ENCODE results near the gene SOCS2. TPM values are rescaled to one million over a fixed set of nuclear protein-coding genes. Genes with fewer than 3 reads are reported as not detected.

Gene SOCS2
- total RNA-seq, 2 experiments from 2014 or later = not detected

DNA sequence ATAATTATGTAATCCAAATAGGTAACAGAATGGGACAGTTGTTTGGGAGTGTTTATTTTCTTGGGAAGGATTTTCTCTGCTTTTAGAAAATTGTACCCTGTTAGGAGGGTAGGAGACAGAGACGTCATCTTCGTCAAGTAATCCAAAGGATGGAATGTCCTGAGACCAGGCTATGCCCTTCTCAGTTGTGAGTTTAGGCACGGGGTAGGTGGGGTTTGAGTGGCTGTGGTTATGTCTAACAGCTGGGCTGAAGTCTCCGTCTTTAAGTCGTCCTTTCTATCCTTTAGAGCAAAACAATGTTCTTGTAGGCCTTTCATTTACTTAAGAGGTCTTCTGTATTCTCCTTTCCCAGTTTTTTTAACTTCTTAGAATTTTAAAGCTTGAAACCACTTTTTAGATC is 5.7 kb downstream of the SOCS2 start:
- Histone ChIP-seq H4K20me1 (ENCODE audit: insufficient read depth, low read length) (no peaks in the 10 kb centered on the region), H3K36me3 (ENCODE audit: insufficient read depth, low read length) (no peaks in the 10 kb centered on the region), H2AFZ (ENCODE audit: low read length) (no peak overlapping the region), H3K4me3 (ENCODE audit: low read depth, low read length, poor library complexity, severe bottlenecking) (no peak overlapping the region), H3K9me2 (ENCODE audit: insufficient read depth, low read length) (no peaks in the 10 kb centered on the region), H3K27ac (ENCODE audit: low read depth, low read length, poor library complexity, severe bottlenecking) (no peak overlapping the region), H3K4me2 (ENCODE audit: low read length) (no peak overlapping the region), H3K9me3 (ENCODE audit: low read length) (no peaks in the 10 kb centered on the region), H3K4me1 (ENCODE audit: insufficient read depth, low read length, poor library complexity, severe bottlenecking) (no peaks in the 10 kb centered on the region), H3K79me2 (ENCODE audit: insufficient read depth, low read depth, low read length) (no peaks in the 10 kb centered on the region)
- DNase-seq (ENCODE audit: low spot score) = no peak
- intact Hi-C loops (cut with micrococcal nuclease; ENCODE audit: unreplicated experiment) = no loop called here
- no TSS peak for BruUV-seq (replicated peaks)
- CTCF ChIA-PET (ENCODE audit: unreplicated experiment) = no interaction called here
- TF ChIP-seq, protein P1, sequence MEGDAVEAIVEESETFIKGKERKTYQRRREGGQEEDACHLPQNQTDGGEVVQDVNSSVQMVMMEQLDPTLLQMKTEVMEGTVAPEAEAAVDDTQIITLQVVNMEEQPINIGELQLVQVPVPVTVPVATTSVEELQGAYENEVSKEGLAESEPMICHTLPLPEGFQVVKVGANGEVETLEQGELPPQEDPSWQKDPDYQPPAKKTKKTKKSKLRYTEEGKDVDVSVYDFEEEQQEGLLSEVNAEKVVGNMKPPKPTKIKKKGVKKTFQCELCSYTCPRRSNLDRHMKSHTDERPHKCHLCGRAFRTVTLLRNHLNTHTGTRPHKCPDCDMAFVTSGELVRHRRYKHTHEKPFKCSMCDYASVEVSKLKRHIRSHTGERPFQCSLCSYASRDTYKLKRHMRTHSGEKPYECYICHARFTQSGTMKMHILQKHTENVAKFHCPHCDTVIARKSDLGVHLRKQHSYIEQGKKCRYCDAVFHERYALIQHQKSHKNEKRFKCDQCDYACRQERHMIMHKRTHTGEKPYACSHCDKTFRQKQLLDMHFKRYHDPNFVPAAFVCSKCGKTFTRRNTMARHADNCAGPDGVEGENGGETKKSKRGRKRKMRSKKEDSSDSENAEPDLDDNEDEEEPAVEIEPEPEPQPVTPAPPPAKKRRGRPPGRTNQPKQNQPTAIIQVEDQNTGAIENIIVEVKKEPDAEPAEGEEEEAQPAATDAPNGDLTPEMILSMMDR (conservative IDR thresholded peaks at IDR 0.05; ENCODE audit: low read length) = no peak
- no peak for TF ChIP-seq EZH2phosphoT487 (IDR thresholded peaks at IDR 0.05; ENCODE audit: borderline replicate concordance, low read depth, low read length)
- POLR2A ChIA-PET = no interaction called here

- Histone ChIP-seq H3K27ac (ENCODE audit: low read depth, low read length, poor library complexity, severe bottlenecking) (no peak overlapping the region), H3K9me3 (ENCODE audit: low read length) (no peaks in the 10 kb centered on the region), H3K9me2 (ENCODE audit: insufficient read depth, low read length) (no peaks in the 10 kb centered on the region), H3K36me3 (ENCODE audit: insufficient read depth, low read length) (no peaks in the 10 kb centered on the region), H4K20me1 (ENCODE audit: insufficient read depth, low read length) (no peaks in the 10 kb centered on the region), H3K4me1 (ENCODE audit: insufficient read depth, low read length, poor library complexity, severe bottlenecking) (no peaks in the 10 kb centered on the region), H3K4me3 (ENCODE audit: low read depth, low read length, poor library complexity, severe bottlenecking) (no peak overlapping the region), H3K79me2 (ENCODE audit: insufficient read depth, low read depth, low read length) (no peaks in the 10 kb centered on the region), H3K4me2 (ENCODE audit: low read length) (no peak overlapping the region), H2AFZ (ENCODE audit: low read length) (no peak overlapping the region)
- BruUV-seq (replicated peaks) = no TSS peak
- POLR2A ChIA-PET = interaction anchor here (0.7 to 1.8 kb wide), 4 partner anchors 10 to 402 kb away, joined by 3 to 14 read pairs (median 10); no protein-coding TSS in a partner anchor
- DNase-seq (ENCODE audit: low spot score) = no peak
- intact Hi-C loops (cut with micrococcal nuclease; ENCODE audit: unreplicated experiment) = no loop called here
- CTCF ChIA-PET (ENCODE audit: unreplicated experiment) = no interaction called here
- TF ChIP-seq, protein P1 (conservative IDR thresholded peaks at IDR 0.05; ENCODE audit: low read length) = no peak
- TF ChIP-seq EZH2phosphoT487 (IDR thresholded peaks at IDR 0.05; ENCODE audit: borderline replicate concordance, low read depth, low read length) = no peak
Observed at GRCh38 chr12:93580682-93581081, 8.2 kb downstream of the SOCS2 start.

DNA sequence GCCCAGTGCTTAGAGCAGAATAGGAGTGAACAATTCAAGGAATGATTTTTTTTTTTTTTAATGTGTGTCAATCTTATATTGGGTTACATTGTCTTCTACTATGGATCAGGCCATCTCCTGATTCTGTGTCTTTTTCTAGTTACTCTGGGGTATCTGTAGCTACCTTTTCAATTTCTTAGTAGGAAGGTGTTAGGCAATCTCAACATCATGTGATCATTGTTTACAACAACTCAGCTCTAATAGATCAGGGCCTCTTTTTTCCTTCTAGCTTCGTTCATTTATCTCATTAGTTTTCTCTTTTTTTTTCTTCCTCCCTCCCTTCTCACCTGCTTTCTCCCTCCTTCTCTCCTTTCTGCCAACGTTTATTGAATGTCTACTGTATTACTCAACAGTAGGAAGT is 8.9 kb downstream of the SOCS2 start:
- no peaks in the 10 kb centered on the region for H4K20me1 ChIP-seq (ENCODE audit: insufficient read depth, low read length)
- CTCF ChIA-PET (ENCODE audit: unreplicated experiment) = no interaction called here
- no peaks in the 10 kb centered on the region for H3K79me2 ChIP-seq (ENCODE audit: insufficient read depth, low read depth, low read length)
- H3K36me3 ChIP-seq (ENCODE audit: insufficient read depth, low read length) = no peaks in the 10 kb centered on the region
- H2AFZ ChIP-seq (ENCODE audit: low read length) = no peak overlapping the region
- POLR2A ChIA-PET = interaction anchor here (0.7 to 1.8 kb wide), 4 partner anchors 9 to 403 kb away, joined by 3 to 14 read pairs (median 7); no protein-coding TSS in a partner anchor
- TF ChIP-seq, protein P1 (conservative IDR thresholded peaks at IDR 0.05; ENCODE audit: low read length) = no peak
- no peak for TF ChIP-seq EZH2phosphoT487 (IDR thresholded peaks at IDR 0.05; ENCODE audit: borderline replicate concordance, low read depth, low read length)
- peaks cover 4% of the 10 kb centered on the region for H3K4me1 ChIP-seq (ENCODE audit: insufficient read depth, low read length, poor library complexity, severe bottlenecking)
- H3K9me3 ChIP-seq (ENCODE audit: low read length) = no peaks in the 10 kb centered on the region
- BruUV-seq (replicated peaks) = no TSS peak
- H3K4me3 ChIP-seq (ENCODE audit: low read depth, low read length, poor library complexity, severe bottlenecking) = no peak overlapping the region
- intact Hi-C loops (cut with micrococcal nuclease; ENCODE audit: unreplicated experiment) = no loop called here
- H3K27ac ChIP-seq (ENCODE audit: low read depth, low read length, poor library complexity, severe bottlenecking) = no peak overlapping the region
- no peak for DNase-seq (ENCODE audit: low spot score)
- H3K9me2 ChIP-seq (ENCODE audit: insufficient read depth, low read length) = no peaks in the 10 kb centered on the region
- no peak overlapping the region for H3K4me2 ChIP-seq (ENCODE audit: low read length)
